Measurements from ENCODE around the gene SLC6A6. TPM values are rescaled to one million over a fixed set of nuclear protein-coding genes. Genes with fewer than 3 reads are reported as not detected.

SLC6A6 gene
- total RNA-seq, 1 donor from 2014 or later, result 30.3 TPM

DNA sequence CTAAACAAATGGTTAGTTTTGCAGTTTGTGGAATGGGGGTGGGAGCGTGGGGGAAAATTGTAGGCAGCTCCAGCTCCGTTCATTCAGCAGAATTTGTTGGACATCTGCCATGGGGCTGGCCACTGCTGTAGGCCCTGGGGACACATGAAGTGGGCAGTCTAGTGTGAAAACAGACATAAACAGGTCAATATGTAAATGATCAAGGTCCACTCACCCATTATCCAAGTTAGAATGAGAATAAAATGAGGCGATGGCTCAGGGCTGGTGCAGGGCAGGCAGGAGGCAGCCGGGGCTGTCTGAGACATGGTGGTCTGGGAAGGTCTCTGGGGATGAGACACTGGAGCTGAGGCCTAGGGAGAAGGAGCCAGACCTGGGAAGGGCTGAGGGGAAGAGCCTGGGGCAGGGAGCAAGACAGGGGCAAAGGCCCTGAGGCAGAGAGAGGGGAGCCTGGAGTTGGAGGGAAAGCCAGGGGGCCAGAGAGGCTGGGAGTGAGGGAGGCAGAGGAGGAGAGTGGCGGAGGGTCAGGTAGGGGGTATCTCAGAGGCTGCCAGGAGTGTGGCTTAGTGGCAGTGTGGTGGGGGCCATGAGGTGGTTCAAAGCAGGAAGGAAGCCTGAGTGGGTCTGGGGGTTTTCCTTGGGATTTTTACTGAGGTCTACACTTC, 6.2 kb upstream of the SLC6A6 start:
- no peaks in the 10 kb centered on the region for H3K9me3 Mint-ChIP-seq
- H3K27ac Mint-ChIP-seq, result peak overlapping the region; percentile 48
- no peak for TF ChIP-seq CTCF (conservative IDR thresholded peaks at IDR 0.05)
- peaks cover 27% of the 10 kb centered on the region for H3K4me1 Mint-ChIP-seq (ENCODE audit: unreplicated experiment)
- no peak for DNase-seq (ENCODE audit: extremely low spot score, unreplicated experiment)
- H3K36me3 Mint-ChIP-seq, result no peaks in the 10 kb centered on the region
- H3K27me3 Mint-ChIP-seq, result no peaks in the 10 kb centered on the region
- H3K4me3 Mint-ChIP-seq, result no peak overlapping the region

DNA sequence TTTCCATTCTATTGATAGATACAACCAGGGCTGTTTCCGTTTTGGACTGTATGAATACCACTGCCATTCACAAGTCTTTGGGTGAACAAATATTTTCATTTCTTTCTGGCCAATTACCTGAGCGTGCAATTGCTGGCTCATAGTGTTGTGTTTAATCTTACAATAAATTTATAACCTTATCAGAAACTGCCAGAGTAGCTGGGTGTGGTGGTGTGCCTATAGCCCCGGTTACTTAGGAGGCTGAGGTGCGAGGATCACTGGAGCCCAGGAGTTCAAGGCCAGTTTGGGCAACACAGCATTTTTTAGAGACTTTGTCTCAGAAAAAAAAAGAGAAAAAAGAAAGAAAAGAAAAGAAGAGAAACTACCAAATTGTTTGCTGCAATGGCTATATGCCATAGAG, 5.4 kb upstream of the SLC6A6 start:
- Mint-ChIP-seq H3K27me3 (peaks cover 6% of the 10 kb centered on the region), H3K9me3 (no peaks in the 10 kb centered on the region), H3K4me3 (no peak overlapping the region), H3K4me1 (ENCODE audit: unreplicated experiment) (peaks cover 25% of the 10 kb centered on the region), H3K36me3 (no peaks in the 10 kb centered on the region), H3K27ac (peak overlapping the region; percentile 12)
- TF ChIP-seq CTCF (conservative IDR thresholded peaks at IDR 0.05), result no peak
- no peak for DNase-seq (ENCODE audit: extremely low spot score, unreplicated experiment)

DNA sequence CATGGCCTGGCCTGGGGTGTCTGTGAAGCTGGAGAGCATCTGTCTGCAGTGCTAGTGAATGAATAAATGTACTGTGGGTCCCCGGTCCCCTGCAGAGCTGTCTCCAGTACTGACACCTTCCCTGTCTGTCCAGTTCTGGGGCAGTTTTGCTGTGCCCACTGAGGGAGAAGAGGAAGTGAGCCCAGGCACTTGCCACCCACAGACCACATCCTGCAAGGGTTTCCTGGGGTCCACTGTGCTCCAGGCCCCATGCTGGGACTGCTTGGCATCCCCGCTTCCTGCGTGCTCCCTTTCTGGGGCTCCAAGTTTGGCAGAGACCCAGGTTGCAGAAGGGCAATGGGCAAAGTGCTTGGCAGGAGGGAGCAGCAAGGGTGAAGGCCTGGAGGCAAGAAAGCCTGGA, 4.9 kb upstream of the SLC6A6 start:
- no peak for TF ChIP-seq CTCF (conservative IDR thresholded peaks at IDR 0.05)
- Mint-ChIP-seq H3K27ac (peak overlapping the region; percentile 12), H3K4me3 (no peak overlapping the region), H3K4me1 (ENCODE audit: unreplicated experiment) (peaks cover 25% of the 10 kb centered on the region), H3K27me3 (peaks cover 6% of the 10 kb centered on the region), H3K9me3 (no peaks in the 10 kb centered on the region), H3K36me3 (no peaks in the 10 kb centered on the region)
- no peak for DNase-seq (ENCODE audit: extremely low spot score, unreplicated experiment)

GRCh38 chr3:14397940-14398796, 4.2 kb upstream of the SLC6A6 start:
- H3K4me3 Mint-ChIP-seq, result no peak overlapping the region
- no peak for DNase-seq (ENCODE audit: extremely low spot score, unreplicated experiment)
- H3K9me3 Mint-ChIP-seq, result no peaks in the 10 kb centered on the region
- H3K36me3 Mint-ChIP-seq, result no peaks in the 10 kb centered on the region
- H3K4me1 Mint-ChIP-seq (ENCODE audit: unreplicated experiment), result peaks cover 25% of the 10 kb centered on the region
- H3K27ac Mint-ChIP-seq, result no peak overlapping the region
- no peak for TF ChIP-seq CTCF (conservative IDR thresholded peaks at IDR 0.05)
- peaks cover 6% of the 10 kb centered on the region for H3K27me3 Mint-ChIP-seq

- Mint-ChIP-seq H3K9me3 (no peaks in the 10 kb centered on the region), H3K27ac (no peak overlapping the region), H3K36me3 (no peaks in the 10 kb centered on the region), H3K4me3 (no peak overlapping the region), H3K4me1 (ENCODE audit: unreplicated experiment) (peaks cover 23% of the 10 kb centered on the region), H3K27me3 (peaks cover 6% of the 10 kb centered on the region)
- no peak for DNase-seq (ENCODE audit: extremely low spot score, unreplicated experiment)
- TF ChIP-seq CTCF (conservative IDR thresholded peaks at IDR 0.05), result no peak
Measured at GRCh38 chr3:14398797-14399106, 3.7 kb upstream of the SLC6A6 start.
